ENCODE measurements around the gene NRIP2. TPM values are rescaled to one million over a fixed set of nuclear protein-coding genes. Genes with fewer than 3 reads are reported as not detected.

NRIP2 gene
- total RNA-seq, 4 donors from 2014 or later, result 1.3 to 5.2 (median 2.0) TPM; not detected in 1

DNA sequence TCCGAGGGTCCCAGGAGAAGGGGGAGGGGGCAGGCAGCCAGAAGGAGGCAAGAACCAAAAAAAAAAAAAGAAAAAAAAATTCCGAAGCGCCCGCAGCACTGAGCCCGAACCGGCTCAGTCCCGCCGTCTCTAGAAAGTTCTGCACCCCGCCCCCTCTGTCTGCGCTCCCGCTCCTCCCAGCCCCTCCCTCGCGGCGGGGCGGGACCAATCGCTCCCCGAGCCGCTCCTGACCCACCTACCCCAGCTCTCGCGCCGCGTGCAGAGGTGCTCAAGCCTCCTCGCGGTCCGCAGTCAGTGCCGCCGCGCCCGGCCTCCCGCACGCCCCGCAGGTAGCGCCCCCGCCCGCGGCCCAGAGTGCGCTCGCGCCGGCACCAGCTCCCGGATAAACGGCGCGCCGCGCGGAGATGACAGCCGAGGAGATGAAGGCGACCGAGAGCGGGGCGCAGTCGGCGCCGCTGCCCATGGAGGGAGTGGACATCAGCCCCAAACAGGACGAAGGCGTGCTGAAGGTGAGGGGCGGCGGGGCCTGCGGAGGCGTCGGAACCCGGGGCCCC is 40.0 kb downstream of the NRIP2 start, which contains the start of gene FKBP4:
Gene FKBP4, plus strand, starts transcription at position 235 of the 554 bp plus-strand sequence. Its CDS starts 170 bp downstream, at position 405.
- H3K27me3 ChIP-seq, result no peaks in the 10 kb centered on the region
- no peaks in the 10 kb centered on the region for H3K9me3 ChIP-seq
- H3K4me3 ChIP-seq, result peak within 1 kb of the TSS; percentile 72 to 84 (median 78)
- ATAC-seq, result peak; percentile 84
- peaks cover 0 to 28% of the 10 kb centered on the region in 2 donors for H3K36me3 ChIP-seq
- peak; percentile 87 to 90 for DNase-seq
- intact Hi-C loops (cut with DNase I; ENCODE audit: low total_unique reads) (loop anchor here (1.0 to 10.0 kb wide), 3 partner anchors 17 to 1080 kb away; partner anchors contain the start of genes ITFG2 and PARP11), in situ Hi-C loops (cut with MboI; ENCODE audit: low sequenced_read_pairs in 4 of 4) (loop anchor here in 1 of 4 donors (25.0 kb wide), 1 partner anchor 1158 kb away; the partner anchor contains the start of gene WNT5B)
- peak within 1 kb of the TSS; percentile 86 to 92 (median 88) for H3K27ac ChIP-seq
- peak; percentile 96 to 98 for TF ChIP-seq POLR2A (IDR thresholded peaks at IDR 0.05)
- TF ChIP-seq, protein P1, sequence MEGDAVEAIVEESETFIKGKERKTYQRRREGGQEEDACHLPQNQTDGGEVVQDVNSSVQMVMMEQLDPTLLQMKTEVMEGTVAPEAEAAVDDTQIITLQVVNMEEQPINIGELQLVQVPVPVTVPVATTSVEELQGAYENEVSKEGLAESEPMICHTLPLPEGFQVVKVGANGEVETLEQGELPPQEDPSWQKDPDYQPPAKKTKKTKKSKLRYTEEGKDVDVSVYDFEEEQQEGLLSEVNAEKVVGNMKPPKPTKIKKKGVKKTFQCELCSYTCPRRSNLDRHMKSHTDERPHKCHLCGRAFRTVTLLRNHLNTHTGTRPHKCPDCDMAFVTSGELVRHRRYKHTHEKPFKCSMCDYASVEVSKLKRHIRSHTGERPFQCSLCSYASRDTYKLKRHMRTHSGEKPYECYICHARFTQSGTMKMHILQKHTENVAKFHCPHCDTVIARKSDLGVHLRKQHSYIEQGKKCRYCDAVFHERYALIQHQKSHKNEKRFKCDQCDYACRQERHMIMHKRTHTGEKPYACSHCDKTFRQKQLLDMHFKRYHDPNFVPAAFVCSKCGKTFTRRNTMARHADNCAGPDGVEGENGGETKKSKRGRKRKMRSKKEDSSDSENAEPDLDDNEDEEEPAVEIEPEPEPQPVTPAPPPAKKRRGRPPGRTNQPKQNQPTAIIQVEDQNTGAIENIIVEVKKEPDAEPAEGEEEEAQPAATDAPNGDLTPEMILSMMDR (IDR thresholded peaks at IDR 0.05 in 4 of 5, conservative IDR thresholded peaks at IDR 0.05 in 1 of 5), result peak in 1 of 5 experiments; percentile 12
- H3K4me1 ChIP-seq, result peaks cover 21 to 22% of the 10 kb centered on the region in 2 donors

DNA sequence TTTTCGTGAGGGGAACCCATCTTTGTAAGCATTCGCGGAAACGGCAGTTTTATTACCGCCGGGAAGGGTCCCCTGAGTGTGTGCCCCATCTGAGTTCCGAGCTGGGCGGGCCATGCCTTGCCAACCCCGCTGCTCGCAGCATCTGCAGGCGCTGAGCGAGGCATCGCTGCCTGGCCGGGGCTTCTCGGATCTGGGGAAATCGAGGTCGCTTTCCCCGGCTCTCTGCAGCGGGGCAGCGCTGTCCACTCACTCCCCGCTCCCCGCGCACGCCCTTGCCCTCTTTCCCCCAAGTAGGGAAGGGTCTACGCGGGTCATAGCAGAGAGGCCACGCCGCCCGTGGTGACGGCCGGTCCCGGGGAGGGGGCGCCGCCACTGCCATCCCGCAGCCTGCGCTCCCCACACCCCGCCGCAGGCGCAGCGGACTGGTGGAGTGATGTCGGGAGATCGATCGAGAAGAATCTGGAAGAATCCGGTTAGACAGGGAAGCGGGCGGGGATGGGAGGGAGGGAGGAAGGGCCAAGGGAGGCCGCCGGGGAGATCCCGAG is 40.6 kb downstream of the NRIP2 start:
- intact Hi-C loops (cut with DNase I; ENCODE audit: low total_unique reads) (loop anchor here (10.0 kb wide), 2 partner anchors 461 to 1081 kb away; partner anchors contain the start of gene PARP11), in situ Hi-C loops (cut with MboI; ENCODE audit: low sequenced_read_pairs in 4 of 4) (loop anchor here in 1 of 4 donors (25.0 kb wide), 1 partner anchor 1157 kb away; the partner anchor contains the start of gene WNT5B)
- Histone ChIP-seq H3K4me3 (peak overlapping the region; percentile 63 to 84 (median 78)), H3K27me3 (no peaks in the 10 kb centered on the region), H3K4me1 (peaks cover 21 to 22% of the 10 kb centered on the region in 2 donors), H3K27ac (peak overlapping the region; percentile 78 to 92 (median 86)), H3K36me3 (peaks cover 0 to 23% of the 10 kb centered on the region in 2 donors), H3K9me3 (no peaks in the 10 kb centered on the region)
- ATAC-seq, result peak; percentile 6 to 16
- no peak for TF ChIP-seq POLR2A (IDR thresholded peaks at IDR 0.05)
- TF ChIP-seq, protein P1 (IDR thresholded peaks at IDR 0.05 in 4 of 5, conservative IDR thresholded peaks at IDR 0.05 in 1 of 5), result no peak
- peak in 1 of 2 donors; percentile 24 for DNase-seq

DNA sequence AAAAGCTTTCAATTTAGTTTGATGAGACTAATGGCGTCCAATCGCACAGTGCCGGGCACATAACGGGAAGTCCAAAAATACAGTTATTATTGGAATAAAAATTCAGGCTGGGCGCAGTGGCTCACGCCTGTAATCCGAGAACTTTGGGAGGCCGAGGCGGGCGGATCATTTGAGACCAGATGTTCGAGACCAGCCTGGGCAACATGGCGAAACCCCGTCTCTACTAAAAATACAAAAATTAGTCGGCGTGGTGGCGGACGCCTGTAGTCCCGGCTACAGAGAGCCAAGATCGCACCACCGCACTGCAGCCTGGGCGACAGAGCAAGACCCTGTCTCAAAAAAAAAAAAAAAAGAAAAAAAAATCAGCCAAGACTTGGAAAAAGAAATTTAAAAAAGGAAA is 41.3 kb downstream of the NRIP2 start:
- Histone ChIP-seq H3K27ac (no peak overlapping the region), H3K27me3 (no peaks in the 10 kb centered on the region), H3K9me3 (no peaks in the 10 kb centered on the region), H3K4me3 (no peak overlapping the region), H3K4me1 (peaks cover 21 to 22% of the 10 kb centered on the region in 2 donors), H3K36me3 (peaks cover 0 to 16% of the 10 kb centered on the region in 2 donors)
- intact Hi-C loops (cut with DNase I; ENCODE audit: low total_unique reads), result loop anchor here (10.0 kb wide), 2 partner anchors 461 to 1081 kb away; partner anchors contain the start of gene PARP11
- in situ Hi-C loops (cut with MboI; ENCODE audit: low sequenced_read_pairs in 4 of 4), result loop anchor here in 1 of 4 donors (25.0 kb wide), 1 partner anchor 1156 kb away; the partner anchor contains the start of gene WNT5B
- no peak for ATAC-seq
- no peak for TF ChIP-seq POLR2A (IDR thresholded peaks at IDR 0.05)
- TF ChIP-seq, protein P1 (IDR thresholded peaks at IDR 0.05 in 4 of 5, conservative IDR thresholded peaks at IDR 0.05 in 1 of 5), result no peak
- DNase-seq, result no peak

DNA sequence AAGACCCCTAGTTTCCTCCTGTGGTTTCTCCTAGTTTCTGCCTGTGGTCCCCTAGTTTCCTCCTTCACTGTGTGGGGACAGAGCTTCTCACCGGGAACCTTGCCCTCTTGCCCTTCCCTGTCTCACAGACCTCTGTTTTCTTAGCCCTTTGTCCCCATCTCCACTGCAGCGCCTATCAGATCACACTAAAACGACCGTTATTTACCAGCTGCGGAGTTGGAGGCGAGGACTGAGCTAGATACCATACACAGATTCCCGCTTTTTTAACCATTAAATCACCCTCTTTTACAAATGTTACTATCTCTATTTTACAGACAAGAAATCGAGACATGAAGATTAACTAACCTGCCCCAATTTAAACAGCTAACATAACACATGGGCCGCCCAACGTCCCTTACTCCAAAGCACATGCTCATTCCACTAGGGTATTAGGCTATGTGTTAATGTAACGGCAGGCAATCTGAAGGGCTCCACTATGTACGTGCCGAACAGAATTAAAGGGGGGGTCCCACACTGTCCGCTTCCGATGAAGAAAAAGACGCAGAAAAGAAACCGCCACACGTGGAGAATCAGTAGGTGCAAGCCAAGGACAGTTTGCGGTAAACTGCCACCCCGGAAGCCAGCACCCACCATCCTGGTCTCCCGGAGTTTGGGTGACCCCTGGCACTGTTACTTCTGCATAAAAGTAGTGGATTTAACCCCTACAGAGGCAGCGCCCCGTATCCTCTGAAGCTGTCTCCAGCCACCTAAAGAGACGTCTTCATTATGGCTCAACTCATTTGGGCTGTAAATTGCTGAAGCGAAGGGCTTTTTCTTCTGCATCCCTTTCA is 41.9 kb downstream of the NRIP2 start:
- in situ Hi-C loops (cut with MboI; ENCODE audit: low sequenced_read_pairs in 4 of 4) (loop anchor here in 1 of 4 donors (25.0 kb wide), 1 partner anchor 1156 kb away; the partner anchor contains the start of gene WNT5B), intact Hi-C loops (cut with DNase I; ENCODE audit: low total_unique reads) (loop anchor here (10.0 kb wide), 2 partner anchors 462 to 1082 kb away; partner anchors contain the start of gene PARP11)
- H3K4me1 ChIP-seq, result peaks cover 20 to 21% of the 10 kb centered on the region in 2 donors

More for the DNA sequence above, 41.9 kb downstream of the NRIP2 start:
- no peak for TF ChIP-seq POLR2A (IDR thresholded peaks at IDR 0.05)
- TF ChIP-seq, protein P1 (IDR thresholded peaks at IDR 0.05 in 4 of 5, conservative IDR thresholded peaks at IDR 0.05 in 1 of 5), result no peak
- Histone ChIP-seq H3K27me3 (no peaks in the 10 kb centered on the region), H3K4me3 (no peak overlapping the region), H3K9me3 (no peaks in the 10 kb centered on the region), H3K36me3 (peaks cover 0 to 9% of the 10 kb centered on the region in 2 donors), H3K27ac (no peak overlapping the region)
- no peak for ATAC-seq
- DNase-seq, result no peak

All from gastrocnemius medialis (tissue), 4 donors.